ENCODE data around the gene CABP4. TPM values are rescaled to one million over a fixed set of nuclear protein-coding genes. Genes with fewer than 3 reads are reported as not detected.
A peak's percentile ranks its signal among the peaks of the same experiment; 100 is the strongest.

The CABP4 gene
- total RNA-seq, 1 experiment from 2014 or later: 2.5 TPM

- ChIA-PET POLR2A (ENCODE audit: unreplicated experiment) (interaction anchor here (0.6 to 0.8 kb wide), 2 partner anchors 120 to 159 kb away, joined by 3 to 4 read pairs; no protein-coding TSS in a partner anchor), CTCF (interaction anchor here (0.5 to 0.9 kb wide), 4 partner anchors 76 to 868 kb away, joined by 3 to 5 read pairs (median 4); partner anchors contain the start of gene PPP1CA)
- Histone ChIP-seq H3K27ac (peak within 1 kb of the TSS; percentile 83), H3K79me2 (ENCODE audit: low read depth) (peaks cover 33% of the 10 kb centered on the region), H3K4me3 (peak within 1 kb of the TSS; percentile 97), H3F3A (ENCODE audit: insufficient read depth, low read depth) (peaks cover 47% of the 10 kb centered on the region), H2AFZ (peak within 1 kb of the TSS; percentile 86), H3K4me1 (replicated peaks; ENCODE audit: insufficient read depth) (peaks cover 36% of the 10 kb centered on the region), H3K9me3 (ENCODE audit: insufficient read depth, low read depth) (no peaks in the 10 kb centered on the region), H3K9me2 (ENCODE audit: insufficient read depth) (no peaks in the 10 kb centered on the region), H3K36me3 (ENCODE audit: low read depth) (peaks cover 7% of the 10 kb centered on the region; the same call in 1 of the 2 replicates), H4K20me1 (ENCODE audit: insufficient read depth) (peaks cover 3% of the 10 kb centered on the region; the same call in 1 of the 2 replicates), H3K4me2 (peak within 1 kb of the TSS; percentile 97), H3K27me3 (ENCODE audit: insufficient read depth, low read depth) (no peaks in the 10 kb centered on the region)
- intact Hi-C loops (cut with micrococcal nuclease; ENCODE audit: unreplicated experiment): loop anchor here (1.0 to 5.0 kb wide), 3 partner anchors 63 to 133 kb away; partner anchors contain the start of genes CLCF1, CORO1B and RPS6KB2
- DNase-seq: peak in 1 of 2 experiments; percentile 85
- TF ChIP-seq EZH2 (IDR thresholded peaks at IDR 0.05; ENCODE audit: low read depth): no peak
- no TSS peak for BruUV-seq (replicated peaks)
Observed at GRCh38 chr11:67504950-67505581, 49.9 kb downstream of the CABP4 start, which contains the start of gene PITPNM1. TSS of gene PITPNM1 (minus strand) at chr11:67505363. CDS start at chr11:67504180, 1,183 bp downstream.

- peak overlapping the region; percentile 97 for H3K4me3 ChIP-seq
- peak overlapping the region; percentile 83 for H3K27ac ChIP-seq
- intact Hi-C loops (cut with micrococcal nuclease; ENCODE audit: unreplicated experiment): loop anchor here (1.0 to 5.0 kb wide), 9 partner anchors 23 to 160 kb away; partner anchors contain the start of genes AIP, CLCF1, CORO1B and PPP1CA
- peaks cover 3% of the 10 kb centered on the region; the same call in 1 of the 2 replicates for H4K20me1 ChIP-seq (ENCODE audit: insufficient read depth)
- ChIA-PET POLR2A (ENCODE audit: unreplicated experiment) (interaction anchor here (0.6 to 0.8 kb wide), 3 partner anchors 26 to 160 kb away, joined by 3 to 4 read pairs (median 3); no protein-coding TSS in a partner anchor), CTCF (interaction anchor here (0.5 to 0.9 kb wide), 4 partner anchors 85 to 869 kb away, joined by 3 to 5 read pairs (median 4); partner anchors contain the start of gene PPP1CA)
- peak overlapping the region; percentile 97 for H3K4me2 ChIP-seq
- H3K79me2 ChIP-seq (ENCODE audit: low read depth): peaks cover 33% of the 10 kb centered on the region
- H3K4me1 ChIP-seq (replicated peaks; ENCODE audit: insufficient read depth): peaks cover 36% of the 10 kb centered on the region
- DNase-seq: peak; percentile 98 to 99
- H3K9me3 ChIP-seq (ENCODE audit: insufficient read depth, low read depth): no peaks in the 10 kb centered on the region
- H3K9me2 ChIP-seq (ENCODE audit: insufficient read depth): no peaks in the 10 kb centered on the region
- BruUV-seq (replicated peaks): TSS peak; percentile 37
- H3F3A ChIP-seq (ENCODE audit: insufficient read depth, low read depth): peaks cover 42% of the 10 kb centered on the region
- TF ChIP-seq EZH2 (IDR thresholded peaks at IDR 0.05; ENCODE audit: low read depth): no peak
- peak; percentile 98 for TF ChIP-seq CTCF (conservative IDR thresholded peaks at IDR 0.05)
- no peak overlapping the region; the same call in 1 of the 2 replicates for H2AFZ ChIP-seq
- H3K36me3 ChIP-seq (ENCODE audit: low read depth): peaks cover 4% of the 10 kb centered on the region; the same call in 1 of the 2 replicates
- H3K27me3 ChIP-seq (ENCODE audit: insufficient read depth, low read depth): no peaks in the 10 kb centered on the region
Observed at GRCh38 chr11:67505605-67506396, 50.6 kb downstream of the CABP4 start.

GRCh38 chr11:67506426-67507051, 51.4 kb downstream of the CABP4 start:
- Histone ChIP-seq H3K4me1 (replicated peaks; ENCODE audit: insufficient read depth) (peaks cover 36% of the 10 kb centered on the region), H3F3A (ENCODE audit: insufficient read depth, low read depth) (peaks cover 35% of the 10 kb centered on the region), H2AFZ (no peak overlapping the region), H3K27ac (peak overlapping the region; percentile 46), H3K4me3 (peak overlapping the region; percentile 66; the same call in 1 of the 2 replicates), H4K20me1 (ENCODE audit: insufficient read depth) (peaks cover 3% of the 10 kb centered on the region; the same call in 1 of the 2 replicates), H3K9me2 (ENCODE audit: insufficient read depth) (no peaks in the 10 kb centered on the region), H3K79me2 (ENCODE audit: low read depth) (peaks cover 33% of the 10 kb centered on the region), H3K9me3 (ENCODE audit: insufficient read depth, low read depth) (no peaks in the 10 kb centered on the region), H3K36me3 (ENCODE audit: low read depth) (no peaks in the 10 kb centered on the region), H3K4me2 (peak overlapping the region; percentile 97), H3K27me3 (ENCODE audit: insufficient read depth, low read depth) (no peaks in the 10 kb centered on the region)
- DNase-seq: no peak
- ChIA-PET CTCF (interaction anchor here (0.6 kb wide), 1 partner anchor 86 kb away, joined by 4 read pairs; no protein-coding TSS in a partner anchor), POLR2A (ENCODE audit: unreplicated experiment) (no interaction called here)
- BruUV-seq (replicated peaks): no TSS peak
- intact Hi-C loops (cut with micrococcal nuclease; ENCODE audit: unreplicated experiment): loop anchor here (1.0 to 5.0 kb wide), 8 partner anchors 24 to 160 kb away; partner anchors contain the start of genes AIP, CLCF1, CORO1B and PPP1CA
- TF ChIP-seq EZH2 (IDR thresholded peaks at IDR 0.05; ENCODE audit: low read depth): no peak
- TF ChIP-seq CTCF (conservative IDR thresholded peaks at IDR 0.05): peak; percentile 63; the same call in 1 of the 2 replicates
